Activated T-cell treated with anti-CD3 and anti-CD28 coated beads, Interleukin-2, amount 50 U/mL, for 1 hour (primary cell): Measurements from ENCODE around the gene NDUFB10.
"Not testable (repeated sequence)": the region's sequence is repeated elsewhere in the genome, so short reads cannot be mapped to it uniquely, and the experiment has no call there.

ENCODE experiments used
- DNase-seq: peaks from one replicate; pipeline ENCODE4 v3.0.0-alpha.2; 2020

NDUFB10 gene

GRCh38 chr16:1947369-1947670 is 12.0 kb upstream of the NDUFB10 start:
- DNase-seq: no peak

DNA sequence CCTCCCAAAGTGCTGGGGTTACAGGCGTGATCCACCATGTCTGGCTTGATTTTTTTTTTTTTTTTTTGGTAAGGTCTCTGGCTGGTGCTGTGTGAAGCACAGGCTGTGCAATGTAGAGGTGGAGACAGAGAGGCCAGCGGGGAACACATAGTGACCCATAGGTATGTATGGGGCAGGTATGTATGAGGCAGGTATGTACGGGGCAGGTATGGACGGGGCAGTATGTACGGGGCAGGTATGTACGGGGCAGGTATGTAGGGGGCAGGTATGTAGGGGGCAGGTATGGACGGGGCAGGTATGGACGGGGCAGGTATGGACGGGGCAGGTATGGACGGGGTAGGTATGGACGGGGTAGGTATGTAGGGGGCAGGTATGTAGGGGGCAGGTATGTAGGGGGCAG is 9.8 kb upstream of the NDUFB10 start:
- no peak for DNase-seq

DNA sequence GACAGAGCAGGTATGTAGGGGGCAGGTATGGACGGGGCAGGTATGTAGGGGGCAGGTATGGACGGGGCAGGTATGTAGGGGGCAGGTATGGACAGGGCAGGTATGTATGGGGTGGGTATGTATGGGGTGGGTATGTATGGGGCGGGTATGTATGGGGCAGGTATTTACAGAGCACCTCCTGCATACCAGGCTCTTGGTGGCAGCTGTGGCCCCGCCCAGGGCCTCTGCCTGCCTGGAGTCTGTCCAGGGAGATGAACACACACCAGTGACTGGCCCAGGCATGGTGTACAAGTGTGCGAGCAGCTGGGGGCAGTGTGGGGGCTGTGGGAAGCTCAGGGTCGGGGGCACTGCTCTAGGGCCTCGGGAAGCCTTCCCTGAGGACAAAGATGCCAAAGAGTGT is 9.3 kb upstream of the NDUFB10 start:
- no peak for DNase-seq

DNA sequence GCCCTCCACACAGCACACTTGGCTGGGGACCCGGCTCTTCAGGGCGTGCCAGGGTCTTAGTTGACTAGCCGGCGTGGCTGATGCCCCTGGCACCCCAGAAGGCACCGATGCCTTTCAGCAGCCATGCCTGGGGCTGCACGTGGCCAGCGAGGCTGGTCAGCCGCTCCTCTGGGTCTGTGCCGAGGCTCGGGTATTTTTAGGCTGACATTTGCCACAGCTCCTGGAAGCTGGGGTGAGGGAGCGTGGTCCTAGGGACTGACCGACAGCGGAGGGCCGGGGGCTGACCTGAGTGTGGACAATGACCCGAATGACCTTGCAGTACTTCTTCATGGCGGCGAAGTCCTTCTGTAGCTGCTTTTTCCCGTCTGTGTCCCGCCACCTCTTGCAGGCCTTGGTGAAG is 8.8 kb upstream of the NDUFB10 start:
- DNase-seq: no peak

GRCh38 chr16:1953734-1954133 is 5.6 kb upstream of the NDUFB10 start:
- no peak for DNase-seq

DNA sequence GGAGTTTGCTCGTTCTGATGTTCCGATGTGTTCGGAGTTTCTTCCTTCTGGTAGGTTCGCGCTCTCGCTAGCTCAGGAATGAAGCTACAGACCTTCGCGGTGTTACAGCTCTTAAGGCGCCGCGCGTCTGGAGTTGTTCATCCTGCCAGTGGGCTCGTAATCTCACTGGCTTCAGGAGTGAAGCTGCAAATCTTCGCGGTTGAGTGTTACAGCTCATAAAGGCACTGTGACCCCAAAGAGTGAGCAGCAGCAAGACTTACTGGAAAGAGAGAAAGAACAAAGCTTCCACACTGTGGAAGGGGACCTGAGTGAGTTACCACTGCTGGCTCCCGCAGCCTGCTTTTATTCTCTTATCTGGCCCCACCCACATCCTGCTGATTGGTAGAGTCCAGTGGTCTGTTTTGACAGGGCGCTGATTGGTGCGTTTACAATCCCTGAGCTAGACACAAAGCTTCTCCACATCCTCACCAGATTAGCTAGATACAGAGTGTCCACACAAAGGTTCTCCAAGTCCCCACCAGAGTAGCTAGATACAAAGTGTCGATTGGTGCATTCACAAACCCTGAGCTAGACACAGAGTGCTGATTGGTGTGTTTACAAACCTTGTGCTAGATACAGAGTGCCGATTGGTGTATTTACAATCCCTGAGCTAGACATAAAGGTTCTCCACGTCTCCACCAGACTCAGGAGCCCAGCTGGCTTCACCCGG is 1.8 kb upstream of the NDUFB10 start:
- DNase-seq: not testable (repeated sequence)

- not testable (repeated sequence) for DNase-seq
Measured at GRCh38 chr16:1958143-1958491, 1.2 kb upstream of the NDUFB10 start.

- DNase-seq: no peak
Measured at GRCh38 chr16:1958715-1959268, 546 bp upstream of the NDUFB10 start.

DNA sequence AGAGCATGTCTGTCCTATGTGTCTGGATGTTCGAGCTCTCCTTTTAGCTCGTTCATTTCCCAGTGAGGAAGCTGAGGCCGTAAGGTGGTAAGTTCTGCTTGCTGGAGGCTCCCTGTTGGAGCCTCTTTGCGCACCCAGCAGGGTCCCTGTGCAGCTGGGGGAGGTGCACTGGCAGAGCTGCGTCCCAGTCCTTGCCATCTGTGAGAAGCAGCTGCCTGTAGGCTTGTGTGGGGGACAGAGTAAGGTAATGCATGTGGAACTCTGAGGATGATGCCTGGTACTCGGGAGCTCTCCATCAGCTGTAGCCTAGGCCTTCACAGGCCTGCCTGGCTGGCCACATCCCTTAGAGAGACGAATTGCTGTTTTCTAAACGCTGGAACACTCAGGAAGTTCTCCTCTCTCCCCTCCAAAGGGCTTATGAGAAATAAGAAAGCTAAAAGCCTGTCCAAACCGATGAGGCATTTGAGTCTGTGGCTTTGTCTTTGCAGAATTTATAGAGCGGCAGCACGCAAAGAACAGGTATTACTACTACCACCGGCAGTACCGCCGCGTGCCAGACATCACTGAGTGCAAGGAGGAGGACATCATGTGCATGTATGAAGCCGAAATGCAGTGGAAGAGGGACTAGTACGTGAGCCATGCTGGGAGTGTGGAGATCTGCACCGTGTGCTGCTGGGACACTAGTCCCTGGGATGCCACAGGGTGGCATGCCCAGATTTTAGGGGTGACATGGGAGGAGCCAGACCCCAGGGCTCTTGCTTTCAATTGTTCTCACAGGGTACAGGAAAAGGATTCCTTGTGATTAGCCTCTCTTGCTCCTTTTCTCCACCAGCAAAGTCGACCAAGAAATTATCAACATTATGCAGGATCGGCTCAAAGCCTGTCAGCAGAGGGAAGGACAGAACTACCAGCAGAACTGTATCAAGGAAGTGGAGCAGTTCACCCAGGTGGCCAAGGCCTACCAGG is 1.6 kb downstream of the NDUFB10 start:
- peak; percentile 41 for DNase-seq

DNA sequence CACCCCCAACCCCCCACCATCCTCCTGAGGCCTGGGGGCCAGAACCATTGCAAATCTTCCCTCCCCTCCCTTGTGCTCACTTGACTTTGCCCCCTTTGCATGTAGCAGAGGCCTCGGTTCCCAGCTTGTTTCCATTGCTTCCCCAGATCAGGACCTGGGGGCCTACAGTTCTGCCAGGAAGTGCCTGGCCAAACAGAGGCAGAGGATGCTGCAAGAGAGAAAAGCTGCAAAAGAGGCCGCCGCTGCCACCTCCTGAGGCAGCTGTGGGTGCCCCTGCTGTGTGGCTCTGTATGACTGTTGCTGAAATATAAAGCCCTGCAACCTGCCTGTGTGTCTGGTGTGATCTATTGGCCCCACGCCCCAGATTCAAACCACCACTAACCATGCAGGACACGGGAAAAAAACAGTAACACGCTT is 2.3 kb downstream of the NDUFB10 start:
- no peak for DNase-seq

DNA sequence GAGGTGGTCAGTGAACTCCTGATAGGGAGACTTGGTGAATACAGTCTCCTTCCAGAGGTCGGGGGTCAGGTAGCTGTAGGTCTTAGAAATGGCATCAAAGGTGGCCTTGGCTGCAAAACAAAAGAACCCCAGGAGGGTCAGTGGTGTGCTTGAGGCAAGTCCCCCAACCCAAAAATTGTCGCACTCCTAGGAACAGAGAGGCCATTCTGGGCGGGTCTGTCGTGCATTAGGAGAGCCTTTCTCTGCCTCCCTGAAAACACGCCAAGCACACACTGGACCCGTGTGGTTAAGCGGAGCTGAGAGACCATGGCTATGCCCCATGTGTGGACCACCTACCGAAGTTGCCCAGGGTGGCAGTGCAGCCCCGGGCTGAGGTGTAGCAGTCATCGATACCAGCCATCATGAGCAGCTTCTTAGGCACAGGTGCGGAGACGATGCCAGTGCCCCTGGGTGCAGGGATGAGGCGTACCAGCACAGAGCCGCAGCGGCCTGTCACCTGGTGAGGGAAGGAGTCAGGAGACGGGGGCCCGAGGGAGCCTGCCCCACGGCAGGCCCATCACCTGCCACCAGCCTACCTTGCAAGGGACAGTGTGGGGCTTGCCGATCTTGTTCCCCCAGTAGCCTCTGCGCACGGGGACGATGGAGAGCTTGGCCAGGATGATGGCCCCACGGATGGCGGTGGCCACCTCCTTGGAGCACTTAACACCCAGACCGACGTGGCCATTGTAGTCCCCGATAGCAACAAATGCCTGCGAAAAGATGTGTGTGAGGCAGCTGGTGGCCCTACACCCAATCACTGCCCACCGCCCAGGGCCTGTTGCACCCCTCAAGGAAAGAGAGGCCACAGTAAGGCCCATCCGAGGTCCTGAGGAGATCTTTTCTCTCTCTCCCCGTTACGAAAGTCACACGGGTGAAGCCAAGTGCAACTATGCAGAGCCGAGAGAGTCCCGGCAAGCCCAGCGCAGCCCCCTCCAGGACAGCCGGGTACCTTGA is 3.1 kb downstream of the NDUFB10 start:
- DNase-seq: not testable (repeated sequence)

GRCh38 chr16:1963806-1964505 is 4.6 kb downstream of the NDUFB10 start:
- DNase-seq: no peak

DNA sequence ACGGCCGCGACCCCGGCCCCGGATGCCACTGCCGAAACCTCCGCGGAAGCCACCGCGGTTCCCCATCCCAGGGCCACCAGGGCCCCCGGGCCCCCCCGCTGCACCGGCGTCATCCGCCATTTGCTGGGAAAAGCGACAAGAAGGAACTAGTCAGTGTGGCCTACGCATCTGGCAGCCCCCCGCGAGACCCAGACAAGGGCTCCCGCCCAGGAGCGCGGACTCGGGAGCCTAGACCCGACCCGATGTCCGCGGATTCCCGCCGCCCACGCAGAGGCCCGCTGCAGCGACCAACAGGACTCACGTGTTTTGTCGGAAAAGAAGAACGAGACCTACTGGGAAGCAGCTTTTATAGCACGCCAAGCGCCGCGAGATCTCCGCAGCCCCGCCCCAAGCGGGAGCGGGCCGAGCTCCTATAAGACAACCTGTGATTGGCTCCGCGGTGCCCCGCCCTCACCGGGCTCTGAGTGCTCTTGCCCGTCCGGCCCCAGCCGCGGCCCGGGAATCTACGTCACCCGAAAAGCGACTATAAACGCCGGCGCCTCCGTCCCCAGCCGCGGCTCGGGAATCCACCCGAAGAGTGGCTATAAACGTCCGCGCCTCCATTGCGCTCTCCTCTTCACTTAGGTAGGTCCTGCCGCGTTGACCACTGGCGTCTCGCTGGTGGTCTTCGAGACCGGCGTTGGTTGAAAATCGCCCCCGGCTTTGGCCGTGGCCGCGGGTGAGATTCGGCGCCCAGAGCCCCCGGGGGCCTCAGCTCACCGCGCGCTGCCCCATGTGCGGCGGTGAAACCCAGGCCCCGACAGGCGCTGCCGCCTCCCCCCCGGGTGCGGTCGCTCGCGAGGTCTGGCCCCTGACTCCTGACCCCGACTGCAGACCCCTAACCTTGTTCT is 5.4 kb downstream of the NDUFB10 start, which contains the start of gene RPS2:
Gene RPS2 (minus strand): TSS at position 321 of the 890 bp plus-strand sequence. CDS start 201 bp downstream, at position 120.
- peak; percentile 97 for DNase-seq

- no peak for DNase-seq
Measured at GRCh38 chr16:1965396-1966001, 6.2 kb downstream of the NDUFB10 start.

GRCh38 chr16:1966460-1966859 is 7.1 kb downstream of the NDUFB10 start, which contains the start of gene RNF151:
RNF151 (plus strand) TSS chr16:1966856; CDS start chr16:1966882, 26 bp downstream.
- no peak for DNase-seq

DNA sequence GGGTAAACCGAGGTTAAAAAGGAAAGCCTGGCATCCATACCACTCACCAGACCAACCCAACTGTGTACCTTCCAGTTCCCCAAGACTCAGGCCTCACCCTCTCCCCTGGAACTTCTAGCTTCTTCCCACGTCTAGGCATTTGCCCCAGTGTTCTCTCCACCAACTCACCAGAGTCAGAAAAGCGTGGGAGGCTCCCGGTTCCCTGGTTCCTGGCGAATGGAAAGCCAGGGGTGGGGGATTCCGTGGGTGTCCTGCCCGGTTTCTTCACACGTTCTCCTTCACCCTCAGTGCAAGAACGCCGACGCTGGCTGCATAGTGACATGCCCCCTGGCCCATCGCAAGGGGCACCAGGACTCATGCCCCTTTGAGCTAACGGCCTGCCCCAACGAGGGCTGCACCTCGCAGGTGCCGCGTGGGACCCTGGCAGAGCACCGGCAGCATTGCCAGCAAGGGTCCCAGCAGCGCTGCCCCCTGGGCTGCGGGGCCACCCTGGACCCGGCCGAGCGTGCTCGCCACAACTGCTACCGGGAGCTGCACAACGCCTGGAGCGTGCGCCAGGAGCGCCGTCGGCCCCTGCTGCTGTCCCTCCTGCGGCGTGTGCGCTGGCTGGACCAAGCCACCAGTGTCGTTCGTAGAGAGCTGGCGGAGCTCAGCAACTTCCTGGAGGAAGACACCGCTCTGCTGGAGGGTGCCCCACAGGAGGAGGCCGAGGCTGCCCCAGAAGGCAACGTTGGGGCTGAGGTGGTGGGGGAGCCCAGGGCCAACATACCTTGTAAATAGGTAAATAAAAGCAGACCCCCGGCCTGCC is 9.0 kb downstream of the NDUFB10 start:
- no peak for DNase-seq

DNA sequence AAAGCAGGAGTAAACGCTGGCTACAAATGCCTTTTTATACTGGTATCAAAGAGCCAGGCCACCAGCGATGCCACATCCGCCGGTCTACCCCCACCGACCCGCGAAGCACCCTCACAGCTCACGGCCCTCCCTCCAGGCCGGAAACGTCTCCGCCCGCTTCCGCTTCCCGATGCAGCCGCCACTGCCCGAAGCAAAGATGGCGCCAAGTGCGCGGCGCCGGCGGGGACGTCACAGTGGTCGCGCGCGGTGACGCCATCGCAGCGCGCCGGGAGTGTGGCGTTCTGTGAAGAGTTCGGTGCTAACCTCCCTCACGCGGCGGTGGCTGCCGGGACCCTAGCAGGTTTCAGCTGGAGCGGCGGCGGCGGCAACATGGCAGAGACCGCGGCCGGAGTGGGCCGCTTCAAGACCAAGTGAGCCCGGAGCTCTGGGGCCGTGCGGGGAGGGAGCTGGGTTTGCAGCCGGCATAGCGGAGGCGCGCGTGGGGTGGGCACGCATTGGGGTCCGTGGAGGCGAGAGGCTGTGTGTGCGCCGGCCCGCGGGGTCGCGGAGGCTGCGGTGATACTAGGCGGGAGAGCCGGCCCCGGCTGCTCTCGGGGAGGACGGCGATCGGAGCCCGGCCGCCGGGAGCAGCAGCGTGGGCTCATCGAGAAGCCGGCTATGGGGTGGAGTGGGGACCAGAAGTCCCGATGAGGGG is 12.6 kb downstream of the NDUFB10 start, which contains the start of gene TBL3:
Gene TBL3 (plus strand): TSS at position 258 of the 694 bp plus-strand sequence. CDS start 112 bp downstream, at position 370.
- peak; percentile 98 for DNase-seq

DNA sequence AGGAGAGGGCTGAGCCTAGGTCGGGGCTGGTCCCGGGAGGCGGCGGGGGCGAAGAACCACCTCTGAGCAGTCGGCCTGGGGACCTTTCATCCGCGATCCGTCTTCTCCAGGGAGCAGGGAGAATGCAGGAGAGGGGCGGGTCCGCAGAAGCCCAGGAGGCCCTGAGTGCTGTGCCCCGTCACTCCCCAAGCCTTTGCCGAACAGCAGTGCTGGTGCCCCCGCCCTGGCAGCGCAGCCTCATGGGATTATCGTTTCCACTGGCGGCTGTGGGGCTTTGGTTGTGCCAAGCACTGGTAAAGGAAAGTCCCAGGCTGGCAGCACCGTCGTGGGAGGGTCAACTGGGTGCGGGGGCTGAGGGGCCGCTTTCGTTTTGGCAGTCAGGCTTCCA is 13.1 kb downstream of the NDUFB10 start:
- peak; percentile 27 for DNase-seq
